Caco-2 (cell line): Measurements from ENCODE around the gene CTNNA2. TPM values are rescaled to one million over a fixed set of nuclear protein-coding genes. Genes with fewer than 3 reads are reported as not detected.

Experiments
- BruUV-seq: library from RNA; stranded (reverse); fragments of 400-500 nt; replicated peaks from 2 replicates; lab custom pipeline; 2021; lab: Mats Ljungman, UMichigan
- CTCF ChIA-PET: fragments of 300-600 bp; sonication (Branson Sonifier 250); formaldehyde crosslinking; loops from one replicate; lab custom pipeline; 2022; ENCODE audit warnings: antibody characterized with exemption; lab: Charles Lee
- POLR2A ChIA-PET: fragments of 300-600 bp; sonication (Branson Sonifier 250); formaldehyde crosslinking; loops from one replicate; lab custom pipeline; 2022; ENCODE audit warnings: antibody characterized with exemption; lab: Charles Lee
- DNase-seq, 2 experiments: peaks; one replicate each; pipeline versions ENCODE4 v3.0.0 to v3.0.0-alpha.2; 2020 to 2022
- H3K27me3 ChIP-seq: replicated peaks from 2 replicates; pipeline ENCODE4 v1.6.0; 2011; ENCODE audit warnings: low read length; ENCODE audit not compliant: control insufficient read depth, insufficient read depth
- H3K36me3 ChIP-seq: 2 replicates; pipeline ENCODE4 v1.5.1; 2011; ENCODE audit warnings: low read length; ENCODE audit not compliant: control insufficient read depth, insufficient read depth
- H3K4me1 ChIP-seq: fragments of 250-450 bp; sonication (Bioruptor Pico); 2 replicates; pipeline ENCODE4 v1.5.1; 2020; ENCODE audit warnings: mild to moderate bottlenecking
- H3K4me3 ChIP-seq: 2 replicates; pipeline ENCODE4 v1.5.1; 2011; ENCODE audit warnings: low read depth, mild to moderate bottlenecking, control low read depth, low read length
- H3K9me3 ChIP-seq: fragments of 250-450 bp; sonication (Bioruptor Pico); 2 replicates; pipeline ENCODE4 v1.5.1; 2020; ENCODE audit warnings: mild to moderate bottlenecking, moderate library complexity
- H3K27ac Mint-ChIP-seq: one replicate; pipeline ENCODE4 v1.8.0; 2022; ENCODE audit warnings: mixed read lengths; ENCODE audit not compliant: unreplicated experiment
- H3K27me3 Mint-ChIP-seq: one replicate; pipeline ENCODE4 v1.8.0; 2022; ENCODE audit warnings: mixed read lengths; ENCODE audit not compliant: insufficient read depth, unreplicated experiment
- H3K36me3 Mint-ChIP-seq: one replicate; pipeline ENCODE4 v1.8.0; 2022; ENCODE audit warnings: mild to moderate bottlenecking, mixed read lengths; ENCODE audit not compliant: insufficient read depth, unreplicated experiment
- H3K4me1 Mint-ChIP-seq: one replicate; pipeline ENCODE4 v1.8.0; 2022; ENCODE audit warnings: low read depth, mixed read lengths; ENCODE audit not compliant: unreplicated experiment
- H3K4me3 Mint-ChIP-seq: one replicate; pipeline ENCODE4 v1.8.0; 2022; ENCODE audit warnings: mild to moderate bottlenecking, moderate library complexity, mixed read lengths; ENCODE audit not compliant: unreplicated experiment
- H3K9me3 Mint-ChIP-seq: one replicate; pipeline ENCODE4 v1.8.0; 2022; ENCODE audit warnings: mixed read lengths; ENCODE audit not compliant: unreplicated experiment
- intact Hi-C: fragments of 100-400 bp; cut with micrococcal nuclease; formaldehyde crosslinking; loops from one replicate; pipeline ENCODE4 v1.10.0; 2022; ENCODE audit not compliant: unreplicated experiment
- microRNA-seq: library from miRNA; unstranded; fragments of <30 nt; microRNA quantifications from one replicate; pipeline ENCODE4 v1.2.0, GENCODE V29; 2022
- total RNA-seq: library from RNA; stranded (reverse); gene quantifications from 2 replicates; pipeline ENCODE4 v1.2.3, GENCODE V29; 2022
- TF ChIP-seq, protein P1 (sequence below), 2 experiments: fragments of 200-600 bp in 1 of 2; IDR thresholded peaks; 1 replicate in 1 of 2; 2 replicates in 1 of 2; pipeline versions ENCODE4 v1.5.1 to v1.8.0; 2011 to 2022; ENCODE audit warnings: antibody characterized with exemption in 1 of 2, control low read depth in 1 of 2, inconsistent platforms in 1 of 2, low read depth in 1 of 2, low read length in 1 of 2, mild to moderate bottlenecking in 1 of 2, moderate library complexity in 1 of 2; ENCODE audit not compliant: insufficient read depth in 1 of 2, severe bottlenecking in 1 of 2, unreplicated experiment in 1 of 2

CTNNA2 gene
- total RNA-seq, 1 experiment from 2014 or later, result not detected

- no peak for DNase-seq
- POLR2A ChIA-PET, result no interaction called here
- no TSS peak for BruUV-seq
- Histone ChIP-seq H3K36me3 (no peaks in the 10 kb centered on the region), H3K4me3 (no peak overlapping the region), H3K9me3 (no peaks in the 10 kb centered on the region), H3K27me3 (no peaks in the 10 kb centered on the region), H3K4me1 (no peaks in the 10 kb centered on the region)
- TF ChIP-seq, protein P1, sequence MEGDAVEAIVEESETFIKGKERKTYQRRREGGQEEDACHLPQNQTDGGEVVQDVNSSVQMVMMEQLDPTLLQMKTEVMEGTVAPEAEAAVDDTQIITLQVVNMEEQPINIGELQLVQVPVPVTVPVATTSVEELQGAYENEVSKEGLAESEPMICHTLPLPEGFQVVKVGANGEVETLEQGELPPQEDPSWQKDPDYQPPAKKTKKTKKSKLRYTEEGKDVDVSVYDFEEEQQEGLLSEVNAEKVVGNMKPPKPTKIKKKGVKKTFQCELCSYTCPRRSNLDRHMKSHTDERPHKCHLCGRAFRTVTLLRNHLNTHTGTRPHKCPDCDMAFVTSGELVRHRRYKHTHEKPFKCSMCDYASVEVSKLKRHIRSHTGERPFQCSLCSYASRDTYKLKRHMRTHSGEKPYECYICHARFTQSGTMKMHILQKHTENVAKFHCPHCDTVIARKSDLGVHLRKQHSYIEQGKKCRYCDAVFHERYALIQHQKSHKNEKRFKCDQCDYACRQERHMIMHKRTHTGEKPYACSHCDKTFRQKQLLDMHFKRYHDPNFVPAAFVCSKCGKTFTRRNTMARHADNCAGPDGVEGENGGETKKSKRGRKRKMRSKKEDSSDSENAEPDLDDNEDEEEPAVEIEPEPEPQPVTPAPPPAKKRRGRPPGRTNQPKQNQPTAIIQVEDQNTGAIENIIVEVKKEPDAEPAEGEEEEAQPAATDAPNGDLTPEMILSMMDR (IDR thresholded peaks at IDR 0.05; ENCODE audit: insufficient read depth in 1 of 2, low read depth in 1 of 2, low read length in 1 of 2, severe bottlenecking in 1 of 2, unreplicated experiment in 1 of 2), result no peak
- H3K27me3 Mint-ChIP-seq, result no peaks in the 10 kb centered on the region
- no peak overlapping the region for H3K4me3 Mint-ChIP-seq
- intact Hi-C loops, result no loop called here
- H3K27ac Mint-ChIP-seq, result no peak overlapping the region
- no peaks in the 10 kb centered on the region for H3K9me3 Mint-ChIP-seq
- no peaks in the 10 kb centered on the region for H3K4me1 Mint-ChIP-seq
- no peaks in the 10 kb centered on the region for H3K36me3 Mint-ChIP-seq
- CTCF ChIA-PET, result no interaction called here
Measured at GRCh38 chr2:80687524-80687923, 1174.7 kb downstream of the CTNNA2 start.

DNA sequence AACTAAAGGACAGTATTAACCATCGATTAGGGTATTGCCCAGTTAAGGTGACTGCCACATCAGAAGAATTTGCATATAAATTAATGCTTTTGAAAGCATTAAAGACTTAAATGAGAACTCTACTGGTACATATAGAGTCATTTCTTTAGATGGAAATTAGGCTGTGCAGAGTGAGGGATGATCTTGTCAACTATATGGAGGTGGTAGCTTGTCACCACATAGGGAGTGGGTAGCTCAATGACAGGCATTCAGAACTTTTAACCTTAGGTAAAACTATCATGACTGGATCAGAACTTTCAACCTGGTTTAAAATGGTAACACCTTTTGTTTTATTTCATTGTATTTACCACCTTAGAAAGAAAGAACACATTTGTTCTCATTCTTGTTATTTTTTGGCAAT is 1176.3 kb downstream of the CTNNA2 start:
- Mint-ChIP-seq H3K27me3 (no peaks in the 10 kb centered on the region), H3K4me3 (no peak overlapping the region), H3K27ac (no peak overlapping the region), H3K4me1 (no peaks in the 10 kb centered on the region), H3K9me3 (no peaks in the 10 kb centered on the region), H3K36me3 (no peaks in the 10 kb centered on the region)
- Histone ChIP-seq H3K4me1 (no peaks in the 10 kb centered on the region), H3K9me3 (no peaks in the 10 kb centered on the region), H3K4me3 (no peak overlapping the region), H3K27me3 (no peaks in the 10 kb centered on the region), H3K36me3 (no peaks in the 10 kb centered on the region)
- ChIA-PET POLR2A (no interaction called here), CTCF (no interaction called here)
- DNase-seq, result no peak
- TF ChIP-seq, protein P1 (IDR thresholded peaks at IDR 0.05; ENCODE audit: insufficient read depth in 1 of 2, low read depth in 1 of 2, low read length in 1 of 2, severe bottlenecking in 1 of 2, unreplicated experiment in 1 of 2), result no peak
- BruUV-seq, result no TSS peak
- intact Hi-C loops, result no loop called here

Small RNAs within 50 kb of the gene (microRNA-seq; reads per million reads assigned to microRNA genes)
- not detected for gene MIR4264
- gene MIR8080, result not detected
